GM21423 (cell line): ENCODE measurements around the gene ALOX12.
"Not testable (repeated sequence)": the region's sequence is repeated elsewhere in the genome, so short reads cannot be mapped to it uniquely, and the experiment has no call there.

Experiments used
- ATAC-seq: cut with Tn5 transposase; IDR thresholded peaks from one replicate; pipeline ENCODE4 v1.9.1; 2021; ENCODE audit warnings: mild to moderate bottlenecking, moderate library complexity; ENCODE audit not compliant: unreplicated experiment

The ALOX12 gene

GRCh38 chr17:6995500-6996255 lies at the start of gene ALOX12:
Gene ALOX12 (plus strand): TSS chr17:6996049. CDS start chr17:6996118, 69 bp downstream.
- ATAC-seq, result no peak

- no peak for ATAC-seq
Measured at GRCh38 chr17:6947745-6948144, 48.1 kb upstream of the ALOX12 start.

GRCh38 chr17:6948562-6948961 lies 47.3 kb upstream of the ALOX12 start:
- ATAC-seq, result no peak

- no peak for ATAC-seq
Measured at GRCh38 chr17:6948976-6949375, 46.9 kb upstream of the ALOX12 start.

GRCh38 chr17:6950938-6951337 lies 44.9 kb upstream of the ALOX12 start:
- ATAC-seq, result not testable (repeated sequence)

- ATAC-seq, result no peak
Measured at GRCh38 chr17:6953689-6954088, 42.2 kb upstream of the ALOX12 start.

GRCh38 chr17:6959700-6960099 lies 36.1 kb upstream of the ALOX12 start:
- ATAC-seq, result no peak

GRCh38 chr17:6969323-6969726 lies 26.5 kb upstream of the ALOX12 start:
- ATAC-seq, result no peak

- ATAC-seq, result no peak
Measured at GRCh38 chr17:6970992-6971391, 24.9 kb upstream of the ALOX12 start.

- ATAC-seq, result not testable (repeated sequence)
Measured at GRCh38 chr17:6979440-6979839, 16.4 kb upstream of the ALOX12 start.

GRCh38 chr17:6981426-6981825 lies 14.4 kb upstream of the ALOX12 start:
- no peak for ATAC-seq

- ATAC-seq, result no peak
Measured at GRCh38 chr17:6985266-6985665, 10.6 kb upstream of the ALOX12 start.

GRCh38 chr17:6986676-6987075 lies 9.2 kb upstream of the ALOX12 start:
- ATAC-seq, result no peak

- no peak for ATAC-seq
Measured at GRCh38 chr17:6989779-6990178, 6.1 kb upstream of the ALOX12 start.

GRCh38 chr17:6993613-6994056 lies 2.2 kb upstream of the ALOX12 start:
- not testable (repeated sequence) for ATAC-seq

- no peak for ATAC-seq
Measured at GRCh38 chr17:6994118-6994598, 1.7 kb upstream of the ALOX12 start.

GRCh38 chr17:6994666-6995256 lies 1.1 kb upstream of the ALOX12 start:
- no peak for ATAC-seq

GRCh38 chr17:6996256-6997011 lies 585 bp downstream of the ALOX12 start:
- no peak for ATAC-seq

- no peak for ATAC-seq
Measured at GRCh38 chr17:6997171-6997570, 1.3 kb downstream of the ALOX12 start.

GRCh38 chr17:6998855-6999508 lies 3.1 kb downstream of the ALOX12 start:
- no peak for ATAC-seq

GRCh38 chr17:7001318-7001961 lies 5.6 kb downstream of the ALOX12 start:
- no peak for ATAC-seq
